ENCODE measurements around the gene TMEM52. TPM values are rescaled to one million over a fixed set of nuclear protein-coding genes. Genes with fewer than 3 reads are reported as not detected.

The TMEM52 gene
- total and polyA plus RNA-seq, 2 of the 13 experiments (the other 11 are each of a cell fraction or from before 2014, with no cell fraction given): 13.2 to 18.7 TPM

DNA sequence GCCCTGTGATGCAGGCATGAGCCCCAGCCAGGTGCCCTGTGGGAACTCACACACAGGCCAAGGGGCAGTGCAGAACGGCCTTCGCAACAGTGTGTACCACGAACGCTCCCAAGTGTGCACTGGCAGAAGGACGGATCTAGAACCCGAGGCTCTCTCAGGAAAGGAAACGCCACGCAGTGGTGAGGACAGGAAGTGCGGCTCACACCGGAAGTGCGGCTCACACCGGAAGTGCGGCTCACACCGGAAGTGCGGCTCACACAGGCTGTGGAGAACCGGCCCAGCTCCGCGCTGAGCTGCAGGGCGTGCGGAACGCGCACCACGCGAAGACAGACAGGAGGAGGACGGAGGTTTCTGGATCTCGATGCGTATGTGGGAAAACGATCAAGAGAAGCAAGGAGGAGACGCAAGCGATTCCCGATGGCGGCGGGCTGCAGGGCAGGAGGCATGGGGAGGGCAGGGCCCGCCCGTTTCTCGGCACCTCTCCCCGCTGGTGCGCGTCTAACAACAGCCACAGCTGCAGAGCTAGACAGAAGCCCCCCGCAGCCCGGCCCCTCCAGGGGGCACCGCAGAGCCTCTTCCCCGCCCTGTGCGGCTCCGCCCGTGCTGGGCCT lies 35.9 kb upstream of the TMEM52 start:
- Histone ChIP-seq H3K4me1 (ENCODE audit: insufficient read depth, low read length) (peaks cover 59% of the 10 kb centered on the region), H2AFZ (ENCODE audit: low read length) (no peak overlapping the region), H3K4me3 (replicated peaks in 1 of 3; ENCODE audit: insufficient read depth in 1 of 3, low read depth in 2 of 3, low read length in 3 of 3) (peak overlapping the region in 1 of 3 experiments; percentile 17; a peak in 1 of 6 replicates), H3K36me3 (replicated peaks in 1 of 2; ENCODE audit: control insufficient read depth in 1 of 2, insufficient read depth in 2 of 2, low read length in 2 of 2) (no peaks in the 10 kb centered on the region), H3K4me2 (ENCODE audit: low read depth, low read length) (peak overlapping the region; percentile 56; the same call in 1 of the 2 replicates), H3K27ac (ENCODE audit: extremely low read length, insufficient read depth, low read length) (no peak overlapping the region), H3K27me3 (ENCODE audit: control insufficient read depth in 1 of 2, insufficient read depth in 2 of 2, low read length in 2 of 2) (peaks cover 0 to 19% of the 10 kb centered on the region in 2 experiments; a peak in 3 of 5 replicates), H3K9ac (ENCODE audit: insufficient read depth, low read depth, low read length) (no peak overlapping the region), H3K79me2 (ENCODE audit: insufficient read depth, low read length) (no peaks in the 10 kb centered on the region), H3K9me3 (ENCODE audit: low read length) (no peaks in the 10 kb centered on the region), H4K20me1 (ENCODE audit: insufficient read depth, low read length) (no peaks in the 10 kb centered on the region)
- ATAC-seq (no peak; the same call in 1 of the 3 replicates), DNase-seq (ENCODE audit: low spot score) (no peak), FAIRE-seq (no peak)
- ChIA-PET CTCF (ENCODE audit: low intra/inter-chr PET ratio, low total read pairs) (no interaction called here), POLR2A (interaction anchor here (4.3 kb wide), 1 partner anchor 11 kb away, joined by 18 read pairs; no protein-coding TSS in a partner anchor)
- intact Hi-C loops (cut with micrococcal nuclease; ENCODE audit: unreplicated experiment) (no loop called here), in situ Hi-C loops (cut with HindIII; ENCODE audit: extremely low pct_ligation_motif_present, low pct_unique_long_range_greater_than_20kb) (no loop called here)
- WGBS (ENCODE audit: low lambda C conversion rate): 86% methylated on average over 46 of the region's 46 CpGs
- BruUV-seq (replicated peaks): no TSS peak
- no peak for TF ChIP-seq EEA1 (CRISPR knock-in tag; IDR thresholded peaks at IDR 0.05; ENCODE audit: borderline replicate concordance)
- TF ChIP-seq KDM3A (CRISPR knock-in tag; IDR thresholded peaks at IDR 0.05; ENCODE audit: low read depth): no peak
- TF ChIP-seq REPIN1 (CRISPR knock-in tag; IDR thresholded peaks at IDR 0.05; ENCODE audit: borderline replicate concordance, low read depth): no peak
- TF ChIP-seq HOXA3 (CRISPR knock-in tag; IDR thresholded peaks at IDR 0.05): peak; percentile 20; the same call in 1 of the 2 replicates
- peak; percentile 86 for TF ChIP-seq GABPB1 (CRISPR knock-in tag; IDR thresholded peaks at IDR 0.05)
- TF ChIP-seq ZKSCAN1 (IDR thresholded peaks at IDR 0.05; ENCODE audit: low read length): no peak
- TF ChIP-seq, protein P1, sequence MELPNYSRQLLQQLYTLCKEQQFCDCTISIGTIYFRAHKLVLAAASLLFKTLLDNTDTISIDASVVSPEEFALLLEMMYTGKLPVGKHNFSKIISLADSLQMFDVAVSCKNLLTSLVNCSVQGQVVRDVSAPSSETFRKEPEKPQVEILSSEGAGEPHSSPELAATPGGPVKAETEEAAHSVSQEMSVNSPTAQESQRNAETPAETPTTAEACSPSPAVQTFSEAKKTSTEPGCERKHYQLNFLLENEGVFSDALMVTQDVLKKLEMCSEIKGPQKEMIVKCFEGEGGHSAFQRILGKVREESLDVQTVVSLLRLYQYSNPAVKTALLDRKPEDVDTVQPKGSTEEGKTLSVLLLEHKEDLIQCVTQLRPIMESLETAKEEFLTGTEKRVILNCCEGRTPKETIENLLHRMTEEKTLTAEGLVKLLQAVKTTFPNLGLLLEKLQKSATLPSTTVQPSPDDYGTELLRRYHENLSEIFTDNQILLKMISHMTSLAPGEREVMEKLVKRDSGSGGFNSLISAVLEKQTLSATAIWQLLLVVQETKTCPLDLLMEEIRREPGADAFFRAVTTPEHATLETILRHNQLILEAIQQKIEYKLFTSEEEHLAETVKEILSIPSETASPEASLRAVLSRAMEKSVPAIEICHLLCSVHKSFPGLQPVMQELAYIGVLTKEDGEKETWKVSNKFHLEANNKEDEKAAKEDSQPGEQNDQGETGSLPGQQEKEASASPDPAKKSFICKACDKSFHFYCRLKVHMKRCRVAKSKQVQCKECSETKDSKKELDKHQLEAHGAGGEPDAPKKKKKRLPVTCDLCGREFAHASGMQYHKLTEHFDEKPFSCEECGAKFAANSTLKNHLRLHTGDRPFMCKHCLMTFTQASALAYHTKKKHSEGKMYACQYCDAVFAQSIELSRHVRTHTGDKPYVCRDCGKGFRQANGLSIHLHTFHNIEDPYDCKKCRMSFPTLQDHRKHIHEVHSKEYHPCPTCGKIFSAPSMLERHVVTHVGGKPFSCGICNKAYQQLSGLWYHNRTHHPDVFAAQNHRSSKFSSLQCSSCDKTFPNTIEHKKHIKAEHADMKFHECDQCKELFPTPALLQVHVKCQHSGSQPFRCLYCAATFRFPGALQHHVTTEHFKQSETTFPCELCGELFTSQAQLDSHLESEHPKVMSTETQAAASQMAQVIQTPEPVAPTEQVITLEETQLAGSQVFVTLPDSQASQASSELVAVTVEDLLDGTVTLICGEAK (IDR thresholded peaks at IDR 0.05): peak; percentile 48; the same call in 1 of the 2 replicates
- TF ChIP-seq, protein P1 (CRISPR knock-in tag; IDR thresholded peaks at IDR 0.05): no peak
- TF ChIP-seq, protein P2, sequence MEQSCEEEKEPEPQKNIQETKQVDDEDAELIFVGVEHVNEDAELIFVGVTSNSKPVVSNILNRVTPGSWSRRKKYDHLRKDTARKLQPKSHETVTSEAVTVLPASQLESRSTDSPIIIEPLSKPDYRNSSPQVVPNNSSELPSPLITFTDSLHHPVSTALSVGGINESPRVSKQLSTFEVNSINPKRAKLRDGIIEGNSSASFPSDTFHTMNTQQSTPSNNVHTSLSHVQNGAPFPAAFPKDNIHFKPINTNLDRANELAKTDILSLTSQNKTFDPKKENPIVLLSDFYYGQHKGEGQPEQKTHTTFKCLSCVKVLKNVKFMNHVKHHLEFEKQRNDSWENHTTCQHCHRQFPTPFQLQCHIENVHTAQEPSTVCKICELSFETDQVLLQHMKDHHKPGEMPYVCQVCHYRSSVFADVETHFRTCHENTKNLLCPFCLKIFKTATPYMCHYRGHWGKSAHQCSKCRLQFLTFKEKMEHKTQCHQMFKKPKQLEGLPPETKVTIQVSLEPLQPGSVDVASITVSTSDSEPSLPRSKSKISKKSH (CRISPR knock-in tag; IDR thresholded peaks at IDR 0.05; ENCODE audit: borderline replicate concordance): no peak
- TF ChIP-seq, protein P3, sequence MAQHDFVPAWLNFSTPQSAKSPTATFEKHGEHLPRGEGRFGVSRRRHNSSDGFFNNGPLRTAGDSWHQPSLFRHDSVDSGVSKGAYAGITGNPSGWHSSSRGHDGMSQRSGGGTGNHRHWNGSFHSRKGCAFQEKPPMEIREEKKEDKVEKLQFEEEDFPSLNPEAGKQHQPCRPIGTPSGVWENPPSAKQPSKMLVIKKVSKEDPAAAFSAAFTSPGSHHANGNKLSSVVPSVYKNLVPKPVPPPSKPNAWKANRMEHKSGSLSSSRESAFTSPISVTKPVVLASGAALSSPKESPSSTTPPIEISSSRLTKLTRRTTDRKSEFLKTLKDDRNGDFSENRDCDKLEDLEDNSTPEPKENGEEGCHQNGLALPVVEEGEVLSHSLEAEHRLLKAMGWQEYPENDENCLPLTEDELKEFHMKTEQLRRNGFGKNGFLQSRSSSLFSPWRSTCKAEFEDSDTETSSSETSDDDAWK (CRISPR knock-in tag; IDR thresholded peaks at IDR 0.05): no peak
